Activated CD8-positive, alpha-beta memory T cell treated with anti-CD3 and anti-CD28 coated beads for 4 hours (primary cell): ENCODE results near the gene FLYWCH1.

Experiments
- DNase-seq, 2 donors: peaks; one replicate each; pipeline ENCODE4 v3.0.0-alpha.2; 2020; ENCODE audit warnings: low read depth in 2 of 2

FLYWCH1 gene

DNA sequence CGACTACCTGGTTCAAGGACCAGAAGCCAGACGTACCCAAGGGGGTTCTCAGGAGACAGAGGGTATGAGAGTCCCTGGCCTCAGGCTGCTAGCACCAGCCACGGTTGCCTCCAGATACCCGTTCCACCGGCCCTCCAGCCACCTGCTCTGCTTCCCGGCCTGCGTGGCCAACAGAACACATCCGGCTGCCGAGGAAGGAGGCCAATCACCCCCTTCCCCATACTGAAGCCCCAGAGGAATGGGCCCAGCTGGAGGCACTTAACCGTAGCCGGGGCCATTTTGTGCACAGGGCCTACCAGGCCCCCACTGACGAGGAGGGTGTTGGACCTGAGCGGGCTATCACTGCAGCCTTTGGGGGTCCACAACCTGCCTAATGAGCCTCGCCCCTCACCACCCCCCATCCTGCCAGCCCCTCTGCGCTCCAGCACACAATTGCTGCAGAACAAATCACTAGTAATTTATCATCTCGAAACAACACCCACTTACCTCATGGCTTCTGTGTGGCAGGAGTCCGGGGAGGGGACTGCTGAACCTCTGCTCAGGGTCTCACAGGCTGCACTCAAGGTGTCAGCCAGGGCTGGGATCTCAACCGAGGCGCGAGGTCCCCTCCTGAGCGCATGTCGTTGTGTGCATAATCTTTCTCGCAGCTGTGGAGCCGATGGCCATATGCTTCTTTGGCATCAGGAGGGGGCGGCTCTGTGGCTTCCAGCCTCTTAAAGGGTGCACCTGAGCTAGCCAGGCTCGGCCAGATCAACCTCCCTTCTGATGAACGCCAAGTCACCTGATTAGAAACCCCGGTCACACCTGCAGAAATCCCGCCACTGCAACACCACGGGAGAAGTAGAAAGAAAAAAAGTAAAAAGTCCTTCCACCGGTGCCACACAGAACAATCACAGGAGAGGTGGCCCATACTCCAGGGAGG is 42.2 kb downstream of the FLYWCH1 start:
- DNase-seq: no peak

DNA sequence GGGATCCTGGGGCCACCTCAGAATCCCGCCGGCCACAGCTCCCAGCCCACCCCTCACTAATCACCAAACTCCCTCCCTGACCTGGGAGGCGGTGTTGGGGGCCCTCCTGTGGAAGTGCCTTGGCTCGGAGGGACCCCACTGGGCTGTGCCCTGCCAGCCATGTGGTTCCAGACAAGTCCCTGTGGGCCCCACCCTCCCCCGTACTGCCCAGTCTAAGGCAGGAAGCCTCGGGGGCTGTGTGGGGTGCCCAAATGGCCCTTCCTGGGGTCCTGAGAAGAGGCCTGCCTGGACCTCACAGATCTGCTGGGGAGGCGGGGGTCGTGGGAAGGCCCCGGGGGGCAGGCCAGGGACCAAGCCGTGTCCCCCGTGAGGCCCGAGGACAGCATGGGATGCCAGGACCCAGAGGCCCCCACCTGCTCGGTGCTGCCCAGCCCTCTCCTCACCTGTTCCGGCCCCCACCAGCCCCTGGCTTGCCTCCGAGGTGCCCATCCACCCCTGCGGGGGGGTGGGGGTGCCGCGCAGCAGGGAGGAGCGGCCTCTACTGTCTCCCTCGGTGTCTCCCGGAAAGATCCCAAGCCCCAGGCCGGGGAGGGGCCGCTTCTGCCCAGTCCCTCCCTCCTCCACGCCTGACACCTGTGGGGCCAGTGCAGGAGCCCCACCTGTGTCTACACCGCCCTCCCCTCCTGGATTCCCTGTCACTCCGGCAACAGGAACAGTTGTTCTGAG is 43.1 kb downstream of the FLYWCH1 start:
- DNase-seq: no peak

DNA sequence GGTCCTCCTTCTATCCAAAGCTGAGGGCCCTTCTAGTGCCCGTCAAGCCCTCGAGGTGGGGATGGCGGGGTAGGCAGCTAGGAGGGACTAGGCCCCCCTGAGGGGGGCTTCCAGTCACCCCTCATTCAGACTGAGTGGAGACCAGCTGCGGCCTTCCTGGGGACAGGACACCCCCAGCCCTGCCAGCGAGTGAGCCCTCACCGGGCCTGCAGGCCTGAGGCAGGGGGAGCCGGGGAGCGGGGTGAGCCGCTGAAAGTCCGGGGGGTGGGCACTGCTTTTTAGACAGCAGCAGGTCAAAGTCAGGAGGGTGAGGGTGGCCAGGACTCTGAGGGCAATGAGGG is 43.7 kb downstream of the FLYWCH1 start:
- DNase-seq: no peak

DNA sequence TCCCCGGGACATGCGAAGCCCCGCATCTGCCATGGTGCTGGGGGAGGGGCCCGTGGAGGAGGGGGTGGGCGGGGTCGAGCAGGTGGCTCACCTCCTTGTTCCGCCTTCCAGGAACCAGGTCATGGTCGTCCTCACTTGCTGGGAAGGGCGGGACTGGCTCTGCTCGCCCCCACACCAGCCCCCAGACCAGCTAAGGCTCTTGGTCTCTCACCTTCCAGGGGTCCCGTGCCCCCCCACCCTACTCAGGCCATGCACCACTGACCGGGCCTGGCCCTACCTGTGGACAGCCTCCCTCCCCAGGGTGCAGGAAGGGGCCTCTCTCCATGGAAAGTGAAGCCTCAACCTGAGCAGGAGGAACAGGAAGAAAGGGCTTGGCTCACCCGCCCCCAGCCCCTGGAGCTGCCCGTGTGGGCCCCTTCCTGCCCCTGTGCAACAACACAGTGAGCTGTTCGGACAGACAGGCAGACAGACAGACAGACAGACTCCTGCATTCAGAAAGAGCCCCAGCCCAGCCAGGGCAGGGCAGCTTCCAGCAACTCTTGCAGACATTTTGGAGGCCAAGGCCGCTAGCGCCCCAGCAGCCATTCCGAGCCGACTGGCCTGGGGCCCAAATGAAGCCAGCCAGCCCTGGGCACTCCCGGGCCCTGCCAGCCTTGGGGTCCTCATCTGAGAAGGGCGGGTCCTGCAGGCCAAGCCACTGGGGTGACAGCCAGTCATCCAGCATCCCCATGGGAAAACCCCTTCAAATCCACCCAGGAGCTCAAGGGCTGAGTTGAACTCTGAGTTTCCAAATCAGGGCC is 44.2 kb downstream of the FLYWCH1 start:
- DNase-seq: no peak

DNA sequence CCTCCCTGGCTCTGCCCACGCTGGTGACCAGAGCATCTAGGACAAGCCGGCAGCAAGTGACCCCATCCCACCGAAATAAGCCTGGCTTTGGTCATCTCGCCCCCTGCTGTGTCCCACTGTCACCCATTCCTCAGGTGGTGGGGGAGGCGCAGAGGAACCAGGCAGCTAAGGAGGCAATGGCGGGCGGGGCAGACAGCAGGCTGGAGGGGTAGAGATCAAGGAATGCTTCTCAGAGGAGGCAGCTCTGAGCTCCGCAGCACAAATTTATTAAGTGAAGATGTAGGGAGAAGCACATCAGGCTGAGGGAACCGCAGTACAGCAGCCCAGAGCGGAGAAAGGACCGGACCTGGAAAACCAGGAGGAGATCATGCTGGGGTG is 44.8 kb downstream of the FLYWCH1 start:
- no peak for DNase-seq

DNA sequence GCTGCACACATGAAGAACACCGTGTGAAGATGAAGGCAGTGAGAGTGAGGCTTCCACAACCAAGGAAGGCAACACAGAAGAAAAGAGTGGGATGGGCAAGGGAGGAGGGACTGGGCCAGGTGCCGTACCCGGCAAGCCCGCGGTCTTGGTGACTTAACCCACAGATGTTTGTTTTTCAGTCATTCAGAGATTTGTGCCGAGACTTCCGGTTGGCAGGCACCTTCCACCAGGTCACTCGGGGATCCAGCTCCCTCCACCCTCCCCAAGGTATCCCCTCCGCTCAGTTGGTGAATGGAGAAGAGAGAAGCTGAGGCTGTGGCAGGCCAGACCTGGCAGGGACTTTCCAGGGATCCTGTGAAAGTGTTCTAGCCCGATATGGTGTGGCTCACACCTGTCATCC is 47.5 kb downstream of the FLYWCH1 start:
- DNase-seq: no peak

DNA sequence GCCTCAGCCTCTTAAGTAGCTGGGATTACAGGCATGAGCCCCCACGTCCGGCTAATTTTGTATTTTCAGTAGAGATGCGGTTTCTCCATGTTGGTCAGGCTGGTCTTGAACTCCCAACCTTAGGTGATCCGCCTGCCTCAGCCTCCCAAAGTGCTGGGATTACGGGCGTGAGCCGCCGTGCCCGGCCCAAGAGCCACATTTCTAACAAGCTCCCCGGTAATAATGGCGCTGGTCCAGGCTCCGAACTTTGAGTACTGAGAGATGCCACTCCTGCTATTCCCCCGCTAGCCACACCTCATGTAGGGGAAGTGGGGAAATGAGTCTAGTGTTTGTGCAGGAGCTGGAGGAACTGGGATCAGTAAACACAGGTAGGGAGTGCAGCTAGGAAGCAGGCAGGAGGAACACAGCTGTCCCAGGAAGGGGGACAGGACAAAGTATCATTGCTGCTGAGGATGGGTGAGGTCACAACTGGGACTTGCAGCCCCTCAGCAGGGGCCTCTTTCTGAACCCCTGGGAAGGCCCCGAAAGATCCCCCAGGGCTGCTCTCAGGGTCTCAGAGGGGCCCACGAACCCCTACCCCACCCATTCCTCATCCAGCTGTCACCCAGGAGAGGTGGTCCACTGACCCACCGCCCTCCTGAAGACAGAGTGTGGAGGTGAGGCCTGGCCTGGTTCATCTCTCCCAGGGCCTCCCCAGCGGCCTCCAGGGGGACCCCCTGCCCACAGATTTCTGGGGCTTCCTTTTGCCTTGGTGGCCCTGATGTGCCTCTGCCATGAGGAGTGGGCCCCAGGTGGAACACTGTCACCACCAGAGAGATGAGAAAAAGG is 48.7 kb downstream of the FLYWCH1 start:
- DNase-seq: no peak

DNA sequence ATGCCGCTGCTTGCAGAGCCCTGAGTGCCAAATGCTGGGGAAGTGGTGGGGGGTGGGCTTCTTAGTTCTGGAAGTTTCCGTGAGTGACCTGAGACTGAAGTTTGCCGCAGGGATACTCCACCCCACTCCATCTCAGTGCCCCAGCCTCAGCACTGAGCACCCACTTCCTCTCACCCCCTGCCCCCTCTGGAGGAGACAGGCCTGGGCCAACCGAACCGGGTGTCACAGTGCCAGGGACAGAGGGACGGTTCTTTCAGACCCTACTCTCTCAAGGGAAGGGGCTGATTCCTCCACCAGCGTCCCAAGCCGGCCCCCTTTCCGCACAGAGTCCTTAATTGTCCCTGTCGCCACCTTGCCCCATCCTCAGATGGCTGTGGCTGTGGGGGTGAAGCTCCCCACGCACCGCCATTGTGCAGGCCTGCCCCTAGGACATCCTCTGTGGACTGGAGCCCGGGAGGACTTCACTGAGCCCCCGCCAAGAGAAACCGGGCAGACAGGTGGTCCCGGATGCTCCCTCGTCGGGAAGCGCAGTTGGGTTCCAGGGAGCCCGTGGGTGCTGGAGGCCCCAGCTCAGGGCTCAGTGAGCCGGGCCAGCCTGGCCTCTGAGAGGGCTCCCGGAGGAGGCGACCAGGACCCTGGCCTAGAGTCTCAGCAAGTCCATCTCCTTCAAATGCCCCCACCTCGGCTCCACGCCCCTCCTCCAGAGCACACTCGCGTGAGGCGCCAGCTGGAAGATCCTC is 50.8 kb downstream of the FLYWCH1 start:
- no peak for DNase-seq

DNA sequence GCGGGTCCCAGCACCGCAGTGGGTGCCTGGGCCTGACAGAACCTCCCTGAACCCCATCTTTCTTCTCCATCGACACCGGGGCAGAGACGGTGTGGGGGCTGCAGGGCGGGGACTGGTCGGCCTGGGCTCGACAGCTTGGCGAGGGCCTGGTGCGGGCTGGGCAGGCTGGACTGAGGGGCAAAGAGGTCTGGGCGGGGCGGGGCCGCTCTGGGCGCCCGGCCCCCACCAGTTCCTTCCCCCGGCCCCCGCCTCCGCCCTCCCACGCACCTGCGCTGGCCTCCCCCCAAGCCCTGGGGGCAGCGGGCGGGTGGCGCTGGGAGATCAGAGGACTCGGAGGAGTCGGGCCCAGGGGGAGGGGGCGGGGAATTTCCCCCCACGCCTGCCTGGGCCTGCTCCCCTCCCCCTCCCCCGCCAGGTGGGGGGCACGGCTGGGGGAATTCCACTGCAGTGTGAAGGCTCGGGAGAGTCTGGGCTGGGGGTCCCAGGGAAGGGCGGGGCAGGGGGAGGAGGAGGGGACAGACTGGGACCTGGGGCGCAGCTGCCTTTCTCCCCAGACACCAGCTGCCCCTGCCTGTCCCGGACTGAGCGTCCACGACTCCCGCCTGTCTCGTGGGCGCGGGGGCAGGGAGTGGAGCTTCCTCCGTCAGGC is 51.5 kb downstream of the FLYWCH1 start:
- no peak for DNase-seq

DNA sequence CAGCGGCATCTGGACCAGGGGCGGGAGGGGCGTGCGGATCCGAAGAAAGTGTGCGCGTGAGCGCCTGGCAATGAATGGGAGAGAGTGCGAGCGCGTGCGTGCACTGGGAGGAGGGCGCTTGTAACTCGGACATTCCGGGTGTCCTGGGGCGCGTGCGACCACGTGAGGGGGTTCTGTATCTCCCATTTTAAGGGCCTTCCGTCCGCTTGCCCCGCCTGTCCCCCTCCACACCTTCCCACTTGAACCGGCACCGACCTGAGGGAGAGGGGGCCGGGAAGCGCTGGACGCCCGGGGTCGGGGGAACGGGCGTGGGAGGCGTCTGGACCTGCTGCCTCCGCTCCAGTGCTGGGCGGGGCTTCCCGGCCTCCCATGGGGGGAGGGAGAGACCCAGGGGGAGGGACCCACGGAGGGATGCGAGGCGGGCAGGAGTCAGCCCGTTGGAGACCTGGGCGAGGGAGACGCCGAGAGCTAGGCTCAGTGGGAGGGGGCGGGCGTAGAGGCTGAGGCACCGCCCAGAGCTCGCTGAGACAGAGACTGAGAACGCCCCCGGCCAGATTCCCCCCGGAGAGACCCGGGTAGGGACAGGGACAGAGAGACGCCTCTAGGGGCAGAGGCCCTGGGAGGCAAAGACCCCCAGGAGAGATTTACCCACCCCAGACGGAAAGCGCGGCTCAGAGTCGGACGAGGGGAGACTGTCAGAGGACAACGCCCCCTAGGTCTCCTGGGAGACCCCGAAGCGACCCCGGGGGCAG is 52.2 kb downstream of the FLYWCH1 start, which contains the start of gene KREMEN2:
KREMEN2 (plus strand) TSS at position 553 of the 752 bp plus-strand sequence. CDS start 246 bp downstream, outside the sequence.
- no peak for DNase-seq

DNA sequence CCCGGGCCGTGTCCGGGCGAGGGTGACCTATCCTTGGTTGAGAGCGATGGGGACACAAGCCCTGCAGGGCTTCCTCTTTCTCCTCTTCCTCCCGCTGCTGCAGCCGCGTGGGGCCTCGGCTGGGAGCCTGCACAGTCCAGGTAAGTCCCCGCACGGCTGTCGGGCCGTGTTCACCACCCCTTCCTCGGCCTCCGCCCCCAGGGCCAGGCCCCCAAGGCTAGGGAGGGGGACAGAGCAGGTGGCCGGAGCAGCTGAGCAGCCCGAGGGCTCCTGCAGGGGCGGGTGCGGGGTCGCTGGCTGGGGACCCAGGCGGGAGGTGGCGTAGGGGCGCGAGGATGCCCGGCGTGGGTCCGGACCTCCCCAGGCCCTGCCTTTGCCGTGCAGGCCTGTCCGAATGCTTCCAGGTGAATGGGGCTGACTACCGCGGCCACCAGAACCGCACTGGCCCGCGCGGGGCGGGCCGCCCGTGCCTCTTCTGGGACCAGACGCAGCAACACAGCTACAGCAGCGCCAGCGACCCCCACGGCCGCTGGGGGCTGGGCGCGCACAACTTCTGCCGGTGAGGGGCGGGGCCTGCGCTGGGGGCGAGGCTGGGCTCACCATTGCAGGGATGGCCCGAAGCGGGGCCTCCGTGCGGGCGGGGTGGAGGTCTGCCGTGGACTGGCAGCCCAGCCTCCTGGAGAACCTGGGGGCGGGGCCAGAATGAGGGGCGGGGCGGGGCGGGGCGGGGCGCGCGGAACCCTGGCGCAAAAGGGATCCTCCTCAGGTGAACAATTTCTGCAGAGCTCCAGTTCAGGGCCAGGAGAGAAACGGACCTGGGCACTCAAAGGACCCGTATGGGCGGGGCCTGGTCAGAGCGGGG is 53.0 kb downstream of the FLYWCH1 start:
- DNase-seq: no peak

DNA sequence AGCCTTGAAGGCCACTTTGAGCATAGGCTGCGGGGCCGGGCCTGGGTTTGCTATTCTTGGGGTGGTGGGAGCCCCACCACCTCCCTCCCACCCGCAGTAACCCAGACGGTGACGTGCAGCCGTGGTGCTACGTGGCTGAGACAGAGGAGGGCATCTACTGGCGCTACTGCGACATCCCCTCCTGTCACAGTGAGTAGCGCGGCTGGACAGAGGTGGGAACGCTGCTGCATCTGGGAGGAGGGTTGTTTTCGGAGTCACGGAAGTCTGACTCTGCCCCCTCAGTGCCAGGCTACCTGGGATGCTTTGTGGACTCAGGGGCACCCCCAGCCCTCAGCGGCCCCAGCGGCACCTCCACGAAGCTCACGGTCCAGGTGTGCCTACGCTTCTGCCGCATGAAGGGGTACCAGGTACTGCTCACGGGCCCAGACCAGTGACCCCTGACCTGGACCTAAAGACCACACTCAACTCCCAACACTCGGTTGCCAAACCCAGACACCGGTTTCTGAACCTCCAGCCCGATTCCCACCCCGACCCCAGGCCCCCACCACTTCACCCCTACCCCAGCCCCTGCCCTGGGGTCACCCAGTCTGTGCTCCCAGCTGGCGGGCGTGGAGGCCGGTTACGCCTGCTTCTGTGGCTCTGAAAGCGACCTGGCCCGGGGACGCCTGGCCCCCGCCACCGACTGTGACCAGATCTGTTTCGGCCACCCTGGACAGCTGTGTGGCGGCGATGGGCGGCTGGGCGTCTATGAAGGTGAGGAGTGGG is 54.5 kb downstream of the FLYWCH1 start:
- no peak for DNase-seq

DNA sequence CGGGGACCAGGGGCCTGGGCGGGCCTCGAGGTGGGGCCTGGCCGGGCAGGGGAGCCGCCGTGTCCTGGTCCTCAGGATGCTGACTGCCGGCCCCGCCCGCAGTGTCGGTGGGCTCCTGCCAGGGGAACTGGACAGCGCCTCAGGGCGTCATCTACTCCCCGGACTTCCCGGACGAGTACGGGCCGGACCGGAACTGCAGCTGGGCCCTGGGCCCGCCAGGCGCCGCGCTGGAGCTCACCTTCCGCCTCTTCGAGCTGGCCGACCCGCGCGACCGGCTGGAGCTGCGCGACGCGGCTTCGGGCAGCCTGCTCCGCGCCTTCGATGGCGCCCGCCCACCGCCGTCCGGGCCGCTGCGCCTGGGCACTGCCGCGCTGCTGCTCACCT is 55.1 kb downstream of the FLYWCH1 start:
- DNase-seq: no peak

DNA sequence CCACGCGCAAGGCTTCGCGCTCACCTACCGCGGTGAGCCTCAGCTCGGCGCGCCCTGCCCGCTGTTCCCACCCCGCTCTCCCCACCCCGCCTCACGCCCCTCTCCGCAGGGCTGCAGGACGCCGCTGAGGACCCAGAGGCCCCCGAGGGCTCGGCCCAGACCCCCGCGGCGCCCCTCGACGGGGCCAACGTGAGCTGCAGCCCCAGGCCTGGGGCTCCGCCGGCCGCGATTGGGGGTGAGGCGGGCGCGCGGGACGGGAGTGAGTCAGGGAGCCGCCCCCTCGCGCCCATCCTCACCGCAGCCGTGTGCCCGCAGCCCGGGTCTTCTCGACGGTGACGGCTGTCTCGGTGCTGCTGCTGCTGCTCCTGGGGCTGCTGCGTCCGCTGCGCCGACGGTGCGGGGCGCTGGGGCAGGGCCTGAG is 55.5 kb downstream of the FLYWCH1 start:
- no peak for DNase-seq

DNA sequence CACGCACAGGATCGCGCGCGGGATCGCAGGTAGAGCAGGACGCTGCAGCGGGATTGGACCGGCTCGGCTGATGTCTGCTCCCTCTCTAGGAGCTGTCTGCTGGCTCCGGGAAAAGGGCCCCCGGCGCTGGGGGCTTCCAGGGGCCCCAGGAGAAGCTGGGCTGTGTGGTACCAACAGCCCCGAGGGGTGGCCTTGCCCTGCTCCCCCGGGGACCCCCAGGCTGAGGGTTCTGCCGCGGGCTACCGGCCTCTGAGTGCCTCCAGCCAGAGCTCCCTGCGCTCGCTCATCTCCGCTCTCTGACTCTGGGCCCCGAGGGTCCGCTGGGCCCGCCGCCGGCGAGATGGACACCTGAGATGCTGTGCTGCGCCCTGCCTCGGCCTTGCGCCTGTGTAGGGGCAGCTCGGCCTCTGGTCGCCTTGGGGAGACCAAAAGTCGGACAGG is 56.0 kb downstream of the FLYWCH1 start:
- no peak for DNase-seq

DNA sequence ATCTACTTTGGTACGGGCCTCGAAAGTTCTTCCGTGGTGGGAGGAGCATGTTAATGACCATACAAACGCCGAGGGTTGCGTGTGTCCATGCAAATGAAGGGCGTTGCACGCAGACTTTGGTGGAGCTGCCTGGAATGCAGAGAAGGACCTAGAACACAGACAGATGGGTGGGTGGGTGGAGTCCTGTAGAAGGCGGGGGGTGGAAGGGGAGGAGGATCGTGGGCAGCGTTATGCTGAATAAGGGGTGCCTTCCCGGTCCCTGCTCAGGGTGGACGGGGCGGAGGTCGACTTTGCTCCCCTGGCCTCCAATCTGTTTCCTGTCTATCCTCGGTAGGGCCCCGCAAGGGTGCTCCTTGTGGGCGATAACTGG is 56.6 kb downstream of the FLYWCH1 start:
- DNase-seq: no peak

DNA sequence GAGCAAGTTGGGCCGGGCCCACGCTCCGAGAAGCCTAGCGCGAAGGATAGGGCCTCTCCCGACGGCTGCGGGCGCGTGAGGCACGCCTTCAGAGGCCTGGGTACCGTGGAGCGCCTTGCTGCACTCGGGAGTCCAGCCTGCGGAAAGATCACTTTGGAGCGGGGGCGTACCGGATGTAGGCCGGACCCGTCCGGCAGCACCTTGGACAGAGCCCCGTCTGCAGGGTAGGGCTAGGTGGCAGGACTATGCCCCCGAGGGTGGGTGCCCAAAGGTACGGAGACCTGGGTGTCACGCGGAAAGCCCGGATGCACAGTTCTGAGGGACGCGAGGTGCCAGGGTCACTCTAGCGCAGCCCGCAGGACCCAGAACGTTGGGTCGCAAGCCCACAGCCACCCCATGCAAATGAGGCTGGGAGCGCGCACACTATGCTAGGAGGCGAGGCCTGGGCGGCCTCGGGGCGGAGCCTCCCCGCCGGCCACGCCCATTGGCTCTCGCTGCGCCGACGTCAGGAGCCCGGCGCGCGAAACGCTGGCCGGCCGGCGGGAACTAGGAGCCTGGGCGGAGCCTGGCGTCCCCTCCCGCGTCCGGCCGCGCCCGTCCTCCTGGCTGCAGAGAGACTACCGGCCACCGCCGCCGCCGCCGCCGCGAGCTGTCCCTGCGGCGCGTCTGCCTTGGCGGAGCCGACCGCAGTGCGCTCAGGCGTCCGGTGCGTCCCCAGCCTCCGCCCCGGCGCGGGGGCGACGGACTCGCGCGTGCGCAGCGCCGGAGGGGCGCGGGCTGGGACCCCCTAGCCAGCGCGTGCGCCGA is 57.2 kb downstream of the FLYWCH1 start, which contains the start of gene PAQR4:
PAQR4 (plus strand) TSS at position 611 of the 807 bp plus-strand sequence. CDS start 327 bp downstream, outside the sequence.
- DNase-seq: peak; percentile 48 to 54
